LNCaP clone FGC (cell line): Measurements from ENCODE around the gene PRKCH.
"Not testable (repeated sequence)": the region's sequence is repeated elsewhere in the genome, so short reads cannot be mapped to it uniquely, and the experiment has no call there.

ENCODE experiments used
- DNase-seq: peaks from one replicate; pipeline ENCODE4 v3.0.0-alpha.2; 2011; ENCODE audit warnings: low read depth
- H3K4me3 ChIP-seq: 2 replicates; pipeline ENCODE4 v1.5.1; 2011; ENCODE audit warnings: mild to moderate bottlenecking, low read depth, low read length, control low read depth
- CTCF ChIP-seq: IDR thresholded peaks from 2 replicates; pipeline ENCODE4 v1.5.1; 2012; ENCODE audit warnings: mild to moderate bottlenecking; ENCODE audit not compliant: control insufficient read depth, insufficient read depth; ENCODE audit errors: extremely low read depth

The PRKCH gene

GRCh38 chr14:61463664-61464285 is 142.4 kb downstream of the PRKCH start:
- no peak for TF ChIP-seq CTCF
- H3K4me3 ChIP-seq = no peak overlapping the region
- no peak for DNase-seq

GRCh38 chr14:61464539-61465320 is 143.4 kb downstream of the PRKCH start:
- H3K4me3 ChIP-seq, DNase-seq: not testable (repeated sequence)

GRCh38 chr14:61466249-61466904 is 145.0 kb downstream of the PRKCH start:
- TF ChIP-seq CTCF = no peak
- DNase-seq = no peak
- no peak overlapping the region for H3K4me3 ChIP-seq

GRCh38 chr14:61466905-61467280 is 145.5 kb downstream of the PRKCH start:
- no peak overlapping the region for H3K4me3 ChIP-seq
- TF ChIP-seq CTCF = no peak

GRCh38 chr14:61467296-61467695 is 145.9 kb downstream of the PRKCH start:
- DNase-seq = no peak
- TF ChIP-seq CTCF = no peak
- no peak overlapping the region for H3K4me3 ChIP-seq

More at GRCh38 chr14:61466905-61467280, 145.5 kb downstream of the PRKCH start:
- no peak for DNase-seq

GRCh38 chr14:61468063-61468825 is 146.9 kb downstream of the PRKCH start:
- H3K4me3 ChIP-seq = no peak overlapping the region
- no peak for DNase-seq
- TF ChIP-seq CTCF = no peak

- no peak for TF ChIP-seq CTCF
- no peak overlapping the region for H3K4me3 ChIP-seq
- no peak for DNase-seq
Measured at GRCh38 chr14:61469781-61470180, 148.4 kb downstream of the PRKCH start.
